GM12878 (cell line): ENCODE data around the gene C11orf65. TPM values are rescaled to one million over a fixed set of nuclear protein-coding genes. Genes with fewer than 3 reads are reported as not detected.

Source experiments
- ATAC-seq: fragments of 200-7000 bp; cut with Tn5 transposase; 3 replicates; pipeline ENCODE4 v1.9.1; 2020; ENCODE audit warnings: mild to moderate bottlenecking, moderate library complexity
- BruUV-seq: library from RNA; stranded (reverse); fragments of 400-500 nt; replicated peaks from 2 replicates; lab custom pipeline; 2021; lab: Mats Ljungman, UMichigan
- CTCF ChIA-PET: fragments of 300-600 bp; sonication (Branson Sonifier 250); formaldehyde crosslinking; extraction: SDS; loops from one replicate; lab custom pipeline; 2021; ENCODE audit warnings: inconsistent platforms; lab: Yijun Ruan, JAX
- POLR2A ChIA-PET: fragments of 350-600 bp; formaldehyde crosslinking; extraction: SDS; loops from one replicate; lab custom pipeline; 2021; ENCODE audit warnings: inconsistent platforms; lab: Charles Lee
- RAD21 ChIA-PET: fragments of 300-600 bp; sonication (Branson Sonifier 250); formaldehyde crosslinking; loops from one replicate; lab custom pipeline; 2023; ENCODE audit warnings: antibody characterized with exemption; ENCODE audit not compliant: unreplicated experiment; lab: Charles Lee
- SMC1A ChIA-PET: fragments of 300-600 bp; sonication (Branson Sonifier 250); formaldehyde crosslinking; loops from one replicate; lab custom pipeline; 2023; ENCODE audit not compliant: unreplicated experiment, uncharacterized antibody; lab: Charles Lee
- DNase-seq: peaks from one replicate; pipeline ENCODE4 v3.0.0-alpha.2; 2011; ENCODE audit warnings: low read depth, low spot score
- FAIRE-seq: peaks from 3 replicates; lab custom pipeline; 2011; peaks lifted over from hg19 to GRCh38; lab: Jason Lieb, UNC
- H2AFZ ChIP-seq: 2 replicates; pipeline ENCODE4 v1.6.0; 2011; ENCODE audit warnings: low read depth, low read length, control low read depth; ENCODE audit not compliant: control insufficient read depth
- H3K27ac ChIP-seq: 2 replicates; pipeline ENCODE4 v1.5.1; 2011; ENCODE audit warnings: control low read depth; ENCODE audit not compliant: control insufficient read depth, insufficient read depth
- H3K27me3 ChIP-seq, 2 experiments: replicated peaks in 1 of 2; 2 replicates each; pipeline versions ENCODE4 v1.6.0 to v1.6.1; 2011; ENCODE audit warnings: low read length in 1 of 2; ENCODE audit not compliant: control insufficient read depth in 2 of 2, insufficient read depth in 2 of 2
- H3K36me3 ChIP-seq, 2 experiments: 2 replicates each; pipeline ENCODE4 v1.5.1; 2011; ENCODE audit warnings: low read length in 1 of 2; ENCODE audit not compliant: control insufficient read depth in 2 of 2, insufficient read depth in 2 of 2
- H3K4me1 ChIP-seq: 2 replicates; pipeline ENCODE4 v1.6.1; 2011; ENCODE audit warnings: mild to moderate bottlenecking, low read length, moderate library complexity, mixed read lengths; ENCODE audit not compliant: control insufficient read depth, insufficient read depth
- H3K4me2 ChIP-seq: 2 replicates; pipeline ENCODE4 v1.6.0; 2011; ENCODE audit warnings: control low read depth; ENCODE audit not compliant: control insufficient read depth, insufficient read depth
- H3K4me3 ChIP-seq: fragments of 200-600 bp; sonication (generic); 2 replicates; pipeline ENCODE4 v1.5.1; 2016
- H3K79me2 ChIP-seq: 2 replicates; pipeline ENCODE4 v1.6.0; 2011; ENCODE audit warnings: low read length; ENCODE audit not compliant: control insufficient read depth, insufficient read depth
- H3K9ac ChIP-seq: 2 replicates; pipeline ENCODE4 v1.8.0; 2011; ENCODE audit warnings: low read length, control low read depth, mixed read lengths; ENCODE audit not compliant: control insufficient read depth, insufficient read depth
- H3K9me3 ChIP-seq: replicated peaks from 3 replicates; pipeline ENCODE4 v1.5.1; 2011; ENCODE audit warnings: mild to moderate bottlenecking, low read length; ENCODE audit not compliant: control insufficient read depth, insufficient read depth
- H4K20me1 ChIP-seq: 2 replicates; pipeline ENCODE4 v1.6.0; 2011; ENCODE audit not compliant: control insufficient read depth, insufficient read depth
- HDGF ChIP-seq: fragments of 450-650 bp; IDR thresholded peaks from 2 replicates; pipeline ENCODE4 v1.6.1; 2016; ENCODE audit warnings: antibody characterized with exemption
- KDM1A ChIP-seq: fragments of 200-600 bp; sonication (generic); IDR thresholded peaks from 2 replicates; pipeline ENCODE4 v1.6.1; 2016; ENCODE audit warnings: borderline replicate concordance
- MTA3 ChIP-seq: IDR thresholded peaks from 2 replicates; pipeline ENCODE4 v1.6.1; 2012; ENCODE audit warnings: low read length, inconsistent platforms, borderline replicate concordance
- NR2F1 ChIP-seq: fragments of 450-650 bp; conservative IDR thresholded peaks from 2 replicates; pipeline ENCODE4 v1.6.1; 2017; ENCODE audit warnings: mild to moderate bottlenecking
- POLR2A ChIP-seq: IDR thresholded peaks from 2 replicates; pipeline ENCODE4 v1.6.1; 2011; ENCODE audit warnings: low read depth, mild to moderate bottlenecking, low read length
- POLR2AphosphoS5 ChIP-seq: IDR thresholded peaks from 2 replicates; pipeline ENCODE4 v1.6.1; 2011; ENCODE audit warnings: mild to moderate bottlenecking, low read length, inconsistent platforms
- SIN3A ChIP-seq: IDR thresholded peaks from 2 replicates; pipeline ENCODE4 v1.6.1; 2012; ENCODE audit warnings: low read depth, low read length, improper control_type of control experiment
- SMAD5 ChIP-seq: IDR thresholded peaks from 2 replicates; pipeline ENCODE4 v1.6.1; 2016; ENCODE audit warnings: antibody characterized with exemption, low read depth
- SMC3 ChIP-seq: IDR thresholded peaks from 2 replicates; pipeline ENCODE4 v1.6.1; 2011; ENCODE audit warnings: low read length, improper control_type of control experiment, borderline replicate concordance
- ZNF384 ChIP-seq: IDR thresholded peaks from 2 replicates; pipeline ENCODE4 v1.6.1; 2012; ENCODE audit warnings: low read depth, mild to moderate bottlenecking, low read length, improper control_type of control experiment, borderline replicate concordance
- WGBS: methylation state at CpG from one replicate; pipeline ENCODE4 v1.1.6; 2016; ENCODE audit warnings: low lambda C conversion rate; ENCODE audit not compliant: insufficient replicate concordance, insufficient coverage; ENCODE audit errors: missing lambda C conversion rate; 5-methylcytosine and 5-hydroxymethylcytosine counted together
- in situ Hi-C: fragments of 300-500 bp; cut with MboI; formaldehyde crosslinking; loops from 9 replicates; pipeline ENCODE4 v1.14.3; 2018; ENCODE audit warnings: mixed read lengths
- intact Hi-C: fragments of 100-400 bp; cut with micrococcal nuclease; formaldehyde crosslinking; loops from one replicate; pipeline ENCODE4 v1.14.2; 2022; ENCODE audit not compliant: unreplicated experiment
- polyA plus RNA-seq, 11 experiments: library from polyadenylated mRNA; depleted of rRNA in 4 of 11; unstranded in 6 of 11; stranded (reverse) in 5 of 11; fragments of >200 nt; fragmentation: Nextera tagmentation in 4 of 11; fragmentation: Illumina TruSeq in 1 of 11; extraction: Ambion mirVana in 4 of 11; extraction: Trizol in 1 of 11; gene quantifications; 1 replicate in 1 of 11; 2 replicates in 10 of 11; pipeline versions ENCODE4 v1.2.1 to v1.2.3, GENCODE V29; 2011 to 2016; ENCODE audit warnings: inconsistent platforms in 2 of 11, missing spikeins in 2 of 11, low read depth in 1 of 11
- total RNA-seq, 4 experiments: library from RNA; depleted of rRNA in 3 of 4; stranded (reverse); fragments of >200 nt in 3 of 4; fragmentation: Illumina TruSeq in 1 of 4; extraction: Trizol in 1 of 4; gene quantifications; 2 replicates each; pipeline versions ENCODE4 v1.2.1 to v1.2.3, GENCODE V29; 2013 to 2021
- TF ChIP-seq, protein P1 (sequence below): IDR thresholded peaks from 2 replicates; pipeline ENCODE4 v1.6.1; 2011; ENCODE audit warnings: low read depth, low read length, improper control_type of control experiment, borderline replicate concordance
- TF ChIP-seq, protein P2 (sequence below): fragments of 450-650 bp; IDR thresholded peaks from 2 replicates; pipeline ENCODE4 v1.6.1; 2017; ENCODE audit warnings: antibody characterized with exemption, mild to moderate bottlenecking, moderate library complexity
- TF ChIP-seq, protein P3 (sequence below): IDR thresholded peaks from 2 replicates; pipeline ENCODE4 v1.6.1; 2012; ENCODE audit warnings: low read depth, low read length, improper control_type of control experiment

The C11orf65 gene
- total and polyA plus RNA-seq, 10 of the 15 experiments (the other 5 are each of a cell fraction or from before 2014, with no cell fraction given), result 0.71 to 2.0 (median 1.2) TPM

DNA sequence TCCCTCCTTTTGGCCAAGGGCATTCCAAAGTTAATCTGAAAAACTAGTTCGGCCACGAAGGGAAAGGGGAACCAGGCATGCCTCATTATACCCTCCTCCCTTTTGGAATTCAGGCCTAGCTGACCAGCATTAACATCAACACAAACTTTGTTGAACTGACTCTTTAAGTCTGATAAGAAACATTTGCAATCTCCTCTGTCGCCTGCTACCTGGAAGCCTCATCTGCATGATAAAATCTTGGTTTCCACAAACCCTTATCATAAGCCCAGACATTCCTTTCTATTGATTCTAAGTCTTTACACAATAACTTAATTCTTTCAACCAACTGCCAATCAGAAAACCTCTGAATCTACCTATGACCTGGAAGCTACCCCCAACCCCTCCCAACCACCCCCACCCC, 19.5 kb upstream of the C11orf65 start:
- TF ChIP-seq, protein P1, sequence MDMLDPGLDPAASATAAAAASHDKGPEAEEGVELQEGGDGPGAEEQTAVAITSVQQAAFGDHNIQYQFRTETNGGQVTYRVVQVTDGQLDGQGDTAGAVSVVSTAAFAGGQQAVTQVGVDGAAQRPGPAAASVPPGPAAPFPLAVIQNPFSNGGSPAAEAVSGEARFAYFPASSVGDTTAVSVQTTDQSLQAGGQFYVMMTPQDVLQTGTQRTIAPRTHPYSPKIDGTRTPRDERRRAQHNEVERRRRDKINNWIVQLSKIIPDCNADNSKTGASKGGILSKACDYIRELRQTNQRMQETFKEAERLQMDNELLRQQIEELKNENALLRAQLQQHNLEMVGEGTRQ, result no peak
- TF ChIP-seq SMAD5 (no peak), POLR2A (no peak), MTA3 (no peak), SMC3 (no peak), ZNF384 (no peak), HDGF (no peak), NR2F1 (no peak), KDM1A (no peak), POLR2AphosphoS5 (no peak), SIN3A (no peak)
- TF ChIP-seq, protein P2, sequence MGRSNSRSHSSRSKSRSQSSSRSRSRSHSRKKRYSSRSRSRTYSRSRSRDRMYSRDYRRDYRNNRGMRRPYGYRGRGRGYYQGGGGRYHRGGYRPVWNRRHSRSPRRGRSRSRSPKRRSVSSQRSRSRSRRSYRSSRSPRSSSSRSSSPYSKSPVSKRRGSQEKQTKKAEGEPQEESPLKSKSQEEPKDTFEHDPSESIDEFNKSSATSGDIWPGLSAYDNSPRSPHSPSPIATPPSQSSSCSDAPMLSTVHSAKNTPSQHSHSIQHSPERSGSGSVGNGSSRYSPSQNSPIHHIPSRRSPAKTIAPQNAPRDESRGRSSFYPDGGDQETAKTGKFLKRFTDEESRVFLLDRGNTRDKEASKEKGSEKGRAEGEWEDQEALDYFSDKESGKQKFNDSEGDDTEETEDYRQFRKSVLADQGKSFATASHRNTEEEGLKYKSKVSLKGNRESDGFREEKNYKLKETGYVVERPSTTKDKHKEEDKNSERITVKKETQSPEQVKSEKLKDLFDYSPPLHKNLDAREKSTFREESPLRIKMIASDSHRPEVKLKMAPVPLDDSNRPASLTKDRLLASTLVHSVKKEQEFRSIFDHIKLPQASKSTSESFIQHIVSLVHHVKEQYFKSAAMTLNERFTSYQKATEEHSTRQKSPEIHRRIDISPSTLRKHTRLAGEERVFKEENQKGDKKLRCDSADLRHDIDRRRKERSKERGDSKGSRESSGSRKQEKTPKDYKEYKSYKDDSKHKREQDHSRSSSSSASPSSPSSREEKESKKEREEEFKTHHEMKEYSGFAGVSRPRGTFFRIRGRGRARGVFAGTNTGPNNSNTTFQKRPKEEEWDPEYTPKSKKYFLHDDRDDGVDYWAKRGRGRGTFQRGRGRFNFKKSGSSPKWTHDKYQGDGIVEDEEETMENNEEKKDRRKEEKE, result no peak
- TF ChIP-seq, protein P3, sequence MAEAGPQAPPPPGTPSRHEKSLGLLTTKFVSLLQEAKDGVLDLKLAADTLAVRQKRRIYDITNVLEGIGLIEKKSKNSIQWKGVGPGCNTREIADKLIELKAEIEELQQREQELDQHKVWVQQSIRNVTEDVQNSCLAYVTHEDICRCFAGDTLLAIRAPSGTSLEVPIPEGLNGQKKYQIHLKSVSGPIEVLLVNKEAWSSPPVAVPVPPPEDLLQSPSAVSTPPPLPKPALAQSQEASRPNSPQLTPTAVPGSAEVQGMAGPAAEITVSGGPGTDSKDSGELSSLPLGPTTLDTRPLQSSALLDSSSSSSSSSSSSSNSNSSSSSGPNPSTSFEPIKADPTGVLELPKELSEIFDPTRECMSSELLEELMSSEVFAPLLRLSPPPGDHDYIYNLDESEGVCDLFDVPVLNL, result no peak

More for the DNA sequence above, 19.5 kb upstream of the C11orf65 start:
- ChIA-PET POLR2A (no interaction called here), SMC1A (interaction anchor here (0.6 to 2.4 kb wide), 3 partner anchors 24 to 159 kb away, joined by 3 to 6 read pairs (median 3); no protein-coding TSS in a partner anchor), RAD21 (no interaction called here), CTCF (interaction anchor here (1.5 kb wide), 1 partner anchor 169 kb away, joined by 3 read pairs; no protein-coding TSS in a partner anchor)
- Histone ChIP-seq H3K9me3 (no peaks in the 10 kb centered on the region), H3K9ac (no peak overlapping the region), H3K4me2 (no peak overlapping the region), H3K27ac (no peak overlapping the region), H3K79me2 (no peaks in the 10 kb centered on the region), H4K20me1 (no peaks in the 10 kb centered on the region), H3K4me1 (no peaks in the 10 kb centered on the region), H3K4me3 (no peak overlapping the region), H2AFZ (no peak overlapping the region), H3K27me3 (no peaks in the 10 kb centered on the region), H3K36me3 (peaks cover 0 to 15% of the 10 kb centered on the region in 2 experiments; a peak in 2 of 4 replicates)
- intact Hi-C loops (no loop called here), in situ Hi-C loops (no loop called here)
- WGBS, result 89% methylated on average over 3 of the region's 3 CpGs
- DNase-seq (no peak), FAIRE-seq (no peak), ATAC-seq (no peak)
- BruUV-seq, result no TSS peak
